Activated CD8-positive, alpha-beta memory T cell treated with anti-CD3 and anti-CD28 coated beads for 4 hours (primary cell): ENCODE data around the gene IL5RA.
A peak's percentile ranks its signal among the peaks of the same experiment; 100 is the strongest.

Experiments used
- DNase-seq, 2 donors: peaks; one replicate each; pipeline ENCODE4 v3.0.0-alpha.2; 2020; ENCODE audit warnings: low read depth in 2 of 2

IL5RA gene

GRCh38 chr3:3110299-3110630, at the start of gene IL5RA:
Gene IL5RA, minus strand, starts transcription at chr3:3110374. Its CDS starts 5,390 bp downstream, at chr3:3104984.
- DNase-seq: no peak

GRCh38 chr3:3157484-3157883, 47.3 kb upstream of the IL5RA start:
- no peak for DNase-seq

DNA sequence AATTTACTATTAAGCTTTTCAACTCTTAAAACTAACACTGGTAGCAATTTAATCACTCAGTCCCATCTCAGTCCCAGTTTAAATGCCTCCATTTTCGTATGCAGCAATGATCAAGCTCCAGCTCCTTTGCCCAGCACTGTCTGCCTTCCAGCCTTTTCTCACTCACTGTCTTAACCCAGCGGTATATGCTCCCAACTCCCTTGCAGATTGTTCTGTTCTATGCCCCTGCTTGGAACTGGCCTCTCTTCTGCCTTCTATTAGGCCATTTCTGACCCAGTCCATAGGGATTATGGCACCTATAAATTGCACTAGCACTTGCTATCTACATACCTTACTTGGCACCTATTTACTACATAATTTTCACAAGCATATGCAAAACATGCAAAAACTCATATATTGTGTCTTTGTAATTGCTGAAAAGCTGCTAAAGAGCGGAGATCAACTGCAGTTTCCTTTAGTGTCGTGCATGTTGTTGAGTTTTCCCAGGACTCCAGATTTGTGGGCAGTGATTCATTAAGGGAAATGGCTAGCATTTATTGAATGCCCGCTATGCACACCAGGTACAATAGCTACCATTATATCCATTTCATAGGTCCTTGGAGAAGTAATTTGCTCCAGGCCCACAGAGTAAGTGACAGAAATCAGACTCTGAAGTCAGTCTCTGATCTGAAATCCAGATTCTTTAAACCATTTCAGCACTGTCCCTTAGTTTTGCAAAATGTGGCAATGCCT, 44.9 kb upstream of the IL5RA start:
- DNase-seq: no peak

DNA sequence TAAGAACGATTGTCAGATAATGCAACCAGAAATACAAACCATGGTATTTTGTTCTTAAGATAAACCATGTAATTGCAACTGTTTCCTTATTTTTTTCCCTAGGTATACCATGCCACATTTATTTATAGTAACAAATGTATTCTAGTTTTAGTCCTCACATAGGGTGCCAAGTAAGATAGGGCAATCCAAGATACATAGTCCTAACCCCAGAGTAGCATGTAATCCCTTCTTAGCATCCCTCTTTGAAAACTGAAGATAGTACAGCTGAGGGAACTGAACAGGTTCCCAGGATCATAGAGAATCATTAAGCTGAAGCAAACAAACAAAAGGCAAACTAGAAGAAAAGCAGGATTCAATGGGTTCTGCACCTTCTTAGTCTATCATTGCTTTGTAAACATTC, 41.3 kb upstream of the IL5RA start:
- no peak for DNase-seq

DNA sequence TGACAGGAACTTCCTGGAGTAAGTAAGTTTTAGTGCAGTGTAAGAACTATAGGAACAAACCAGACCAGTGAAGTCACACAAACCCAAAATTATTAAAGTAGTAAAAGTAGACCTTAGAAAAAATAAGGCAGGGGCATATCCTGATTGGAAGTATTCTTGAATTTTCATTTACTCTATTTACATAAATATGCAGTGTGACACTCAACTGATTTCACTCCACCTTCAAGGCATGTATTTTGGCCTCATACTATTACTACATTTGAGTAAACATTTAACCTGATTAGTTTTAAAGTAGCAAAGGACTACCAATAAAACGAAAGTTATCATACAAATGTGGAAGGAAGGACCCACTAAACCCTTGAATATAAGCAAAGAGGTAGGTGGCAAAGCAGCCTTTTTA, 39.4 kb upstream of the IL5RA start:
- no peak for DNase-seq

DNA sequence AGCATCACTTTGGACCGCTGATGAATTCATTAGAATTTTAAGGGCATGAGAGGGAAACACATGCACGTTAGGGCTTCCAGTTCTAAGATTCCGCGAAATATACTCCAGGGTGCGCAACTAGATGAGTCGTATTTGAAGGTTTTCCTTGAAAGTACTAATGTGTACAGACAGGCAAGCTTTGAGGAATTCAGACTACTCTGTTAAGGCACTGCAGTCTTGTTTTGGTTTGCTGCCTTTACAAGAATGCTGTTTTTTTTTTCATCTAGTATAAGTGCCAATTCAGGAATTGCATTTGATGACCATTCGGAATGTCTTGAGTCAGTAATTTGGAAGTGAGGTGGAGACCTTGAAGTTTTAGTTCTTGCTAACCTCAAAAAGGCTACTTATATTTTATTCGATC, 35.7 kb upstream of the IL5RA start:
- DNase-seq: no peak

- no peak for DNase-seq
Measured at GRCh38 chr3:3141939-3142338, 31.8 kb upstream of the IL5RA start.

GRCh38 chr3:3137526-3137925, 27.4 kb upstream of the IL5RA start:
- no peak for DNase-seq

- no peak for DNase-seq
Measured at GRCh38 chr3:3134750-3135448, 24.7 kb upstream of the IL5RA start.

DNA sequence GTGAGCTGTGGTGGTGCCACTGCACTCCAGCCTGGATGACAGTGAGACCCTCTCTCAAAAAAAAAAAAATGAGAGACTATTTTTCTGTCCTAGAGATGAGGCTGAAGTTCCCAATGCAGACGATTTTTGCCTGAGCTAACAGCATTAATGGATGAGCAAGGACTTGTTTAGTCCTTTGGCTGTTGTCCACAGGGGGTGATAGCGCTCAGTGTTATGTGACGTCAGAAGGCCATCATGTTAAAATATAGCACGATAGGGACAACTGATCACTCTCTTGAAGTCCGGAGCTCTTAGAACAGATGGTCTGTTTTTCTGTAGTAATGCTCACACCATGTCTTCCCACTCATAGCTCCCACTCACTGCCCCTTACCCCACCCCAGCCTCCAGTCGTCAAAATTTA, 23.3 kb upstream of the IL5RA start:
- DNase-seq: no peak

DNA sequence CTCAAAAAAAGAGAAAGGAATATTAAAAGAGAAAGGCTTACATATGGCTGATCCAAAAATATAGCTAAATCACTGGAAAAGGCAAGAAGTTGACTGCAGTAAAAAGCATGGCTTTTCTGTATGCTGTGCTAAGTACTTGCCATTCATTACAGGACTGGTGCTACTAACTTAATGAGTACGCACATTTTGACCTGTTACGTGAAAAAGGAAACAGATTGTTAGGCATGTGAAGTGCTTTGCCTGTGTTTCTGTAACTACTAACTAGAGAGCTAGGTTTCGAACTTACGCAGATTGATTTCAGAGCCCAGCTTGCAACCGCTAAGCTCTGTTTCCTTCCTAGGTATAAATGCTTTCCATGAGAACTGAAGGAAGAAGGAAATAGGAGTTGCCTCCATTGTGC, 19.4 kb upstream of the IL5RA start:
- DNase-seq: no peak

DNA sequence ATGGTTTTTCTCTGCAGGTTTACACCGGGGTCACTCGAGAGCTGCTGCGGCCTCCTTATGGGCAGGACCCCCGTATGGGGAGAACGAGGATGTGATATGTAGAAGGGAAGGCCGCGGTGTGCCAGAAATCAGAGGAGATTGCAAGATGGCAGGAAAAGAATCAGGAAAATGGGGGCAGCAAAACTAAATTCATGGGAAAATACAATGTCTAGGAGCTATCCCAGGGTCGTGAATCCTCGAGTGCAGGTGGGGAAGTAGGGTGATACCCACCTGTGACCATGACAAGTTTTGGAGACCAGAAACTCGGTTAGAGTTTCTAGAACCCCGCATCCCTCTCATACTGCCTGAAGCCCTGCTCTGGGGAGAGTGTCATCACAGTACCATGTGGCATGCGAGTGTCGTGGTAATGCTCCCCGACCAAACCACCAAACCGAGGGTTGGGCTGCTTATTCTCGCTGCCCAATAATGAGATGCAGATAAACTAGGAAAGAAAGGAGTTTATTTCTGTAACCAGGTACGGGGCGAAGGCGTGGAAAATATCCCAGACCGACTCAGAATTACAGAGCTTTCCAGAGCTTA, 17.3 kb upstream of the IL5RA start:
- DNase-seq: peak in 1 of 2 donors; percentile 25

GRCh38 chr3:3126477-3127431, 16.6 kb upstream of the IL5RA start, which contains the start of gene TRNT1:
Gene TRNT1, plus strand, starts transcription at chr3:3126940. Its CDS starts 2,101 bp downstream, at chr3:3129041.
- DNase-seq: peak; percentile 95 to 96

DNA sequence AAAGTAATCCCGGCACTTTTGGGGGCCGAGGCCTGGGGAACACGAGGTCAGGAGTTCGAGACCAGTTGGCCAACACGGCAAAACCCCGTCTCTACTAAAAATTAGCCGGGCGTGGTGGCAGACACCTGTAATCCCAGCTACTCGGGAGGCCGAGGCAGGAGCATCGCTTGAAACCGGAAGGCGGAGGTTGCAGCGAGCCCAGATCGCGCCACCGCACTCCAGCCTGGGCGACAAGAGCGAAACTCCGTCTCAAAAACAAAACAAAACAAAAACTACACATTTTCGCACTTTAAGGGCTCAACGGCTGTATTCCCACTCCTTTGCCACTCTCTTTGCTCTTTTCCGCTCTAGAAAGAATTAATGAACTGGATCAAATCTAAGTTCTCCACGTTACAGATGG, 15.8 kb upstream of the IL5RA start:
- no peak for DNase-seq

- DNase-seq: no peak
Measured at GRCh38 chr3:3119393-3119851, 9.2 kb upstream of the IL5RA start.

- no peak for DNase-seq
Measured at GRCh38 chr3:3117651-3118050, 7.5 kb upstream of the IL5RA start.

DNA sequence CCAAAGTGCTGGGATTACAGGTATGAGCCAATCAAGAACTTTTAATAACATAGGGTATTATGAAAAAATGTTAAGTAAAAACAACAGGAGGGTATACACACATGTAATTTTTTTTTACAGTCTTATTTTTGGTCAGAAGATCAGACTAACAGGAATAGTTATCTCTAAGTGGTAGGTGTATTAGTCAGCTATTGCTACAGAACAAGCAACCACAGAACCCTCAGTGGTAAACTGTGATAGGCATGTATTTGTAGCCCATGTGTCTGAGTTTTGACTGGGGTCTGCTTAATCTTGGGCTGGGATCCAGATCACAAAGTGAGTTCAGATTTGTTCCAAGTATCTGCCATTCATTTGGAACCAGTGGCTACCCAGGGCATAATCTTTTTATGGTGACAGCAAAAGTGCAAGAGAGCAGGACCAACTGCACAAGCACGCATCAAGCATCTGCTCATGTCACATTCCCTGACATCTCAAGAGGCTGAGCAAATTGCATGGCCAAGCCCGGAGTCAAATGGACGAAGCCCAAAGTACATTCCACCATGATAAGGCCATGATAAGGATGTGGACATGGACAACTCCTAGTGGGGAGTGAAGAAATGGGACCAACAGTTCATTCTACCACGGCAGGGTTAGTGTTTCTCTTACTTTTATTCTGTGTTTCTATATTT, 3.0 kb upstream of the IL5RA start:
- no peak for DNase-seq

DNA sequence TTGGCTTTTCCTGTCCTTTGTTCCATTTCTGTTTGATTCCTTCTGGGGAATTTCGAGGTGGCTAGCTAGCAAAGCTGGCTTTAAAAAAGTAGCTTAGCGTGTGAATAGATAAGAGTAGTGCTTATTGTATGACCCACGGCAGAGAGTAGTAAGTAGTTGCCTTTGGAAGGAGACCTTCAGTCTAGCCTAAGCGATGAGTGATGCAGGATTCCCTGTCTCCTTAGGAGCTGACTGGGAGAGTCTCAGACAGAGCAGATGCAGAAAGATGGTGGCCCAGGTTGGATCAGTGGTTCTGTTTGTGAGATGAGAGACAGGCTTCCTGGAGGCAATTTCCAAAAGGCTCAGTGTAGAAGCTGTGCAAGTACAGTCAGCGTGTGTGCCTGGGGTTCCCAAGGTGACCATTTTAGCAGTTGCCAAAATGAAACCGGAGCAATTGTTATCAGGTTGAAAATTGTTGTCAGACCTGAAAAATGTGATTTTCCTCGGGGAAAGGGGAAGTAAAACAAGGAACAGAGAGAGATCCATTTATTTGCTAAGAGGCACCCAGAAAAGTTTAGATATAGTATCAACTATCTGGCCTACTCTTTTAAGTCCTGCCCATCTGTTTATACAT, 681 bp upstream of the IL5RA start:
- no peak for DNase-seq

- DNase-seq: no peak
Measured at GRCh38 chr3:3109407-3110298, 521 bp downstream of the IL5RA start.

DNA sequence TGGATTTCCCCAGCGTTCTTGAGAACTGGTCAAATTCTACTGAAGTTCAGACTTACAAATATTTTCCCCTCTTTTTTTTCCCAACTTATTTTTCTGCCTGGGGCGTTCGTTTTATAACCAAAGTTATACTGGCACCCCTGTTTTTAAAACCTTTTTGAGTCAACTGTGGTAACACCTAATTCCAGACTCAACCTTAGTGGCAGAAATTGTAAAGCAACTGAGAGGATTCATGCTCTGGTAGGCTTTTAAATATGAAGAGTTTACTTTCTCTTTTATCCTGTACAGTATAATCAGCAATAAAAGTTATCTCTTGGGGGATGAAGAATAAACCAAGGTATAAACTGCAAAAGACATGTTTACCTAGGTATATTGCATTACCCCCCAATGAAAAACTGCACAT, 2.3 kb downstream of the IL5RA start:
- no peak for DNase-seq
